Ramos (cell line): ENCODE measurements around the gene ETV6.

Experiments used
- in situ Hi-C: fragments of 300-500 bp; cut with MboI; formaldehyde crosslinking; loops from one replicate; pipeline ENCODE4 v1.14.3; 2022; ENCODE audit warnings: low sequenced_read_pairs; ENCODE audit not compliant: unreplicated experiment

The ETV6 gene

DNA sequence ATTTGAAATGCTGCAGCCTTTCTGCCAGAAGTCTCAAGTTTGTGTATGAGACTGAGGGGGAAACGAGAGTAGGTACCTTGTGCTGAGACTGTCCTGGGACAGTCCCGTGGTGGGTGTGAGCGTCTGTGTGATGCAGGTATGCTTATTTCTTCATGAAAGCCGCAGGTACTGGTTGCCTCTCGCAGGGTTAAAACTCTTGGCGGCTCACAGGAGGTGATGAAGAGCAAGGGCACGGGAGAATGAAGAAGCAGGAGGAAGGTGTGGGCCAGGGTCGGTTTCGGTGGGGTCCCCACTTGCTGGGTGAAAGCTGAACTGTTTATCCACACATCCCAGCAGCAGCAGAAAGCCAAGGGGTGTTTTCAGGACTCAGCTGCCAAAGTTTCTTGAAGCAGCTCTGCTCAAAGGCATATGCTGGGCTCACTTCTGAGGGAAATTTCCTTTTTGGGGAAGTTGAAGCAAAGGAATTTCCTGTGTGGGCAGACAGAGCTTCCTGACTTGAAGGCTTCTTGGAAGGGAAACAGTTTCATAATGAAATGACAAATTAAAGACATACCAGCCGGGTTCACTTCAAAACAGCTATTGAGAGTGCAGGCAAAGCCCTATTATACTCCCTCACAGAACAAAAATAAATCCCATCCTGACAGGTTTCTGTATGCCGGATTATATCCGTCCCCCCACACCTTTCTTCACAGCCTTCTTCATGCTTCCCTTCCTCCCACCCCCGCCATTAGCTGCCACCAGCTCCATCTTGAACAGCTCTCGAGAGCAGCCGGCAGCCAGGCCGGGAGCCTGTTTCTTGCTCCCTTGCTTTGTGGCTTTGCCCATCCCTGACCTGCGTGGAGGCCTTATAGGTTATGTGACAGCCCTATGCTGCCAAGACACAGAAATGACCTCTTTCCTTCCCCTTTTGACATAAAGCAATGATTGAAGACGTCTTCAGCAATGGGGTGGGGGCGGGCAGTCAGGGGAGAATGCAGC, 116.6 kb downstream of the ETV6 start:
- in situ Hi-C loops: no loop called here

GRCh38 chr12:11767029-11767724, 117.7 kb downstream of the ETV6 start:
- in situ Hi-C loops: no loop called here

DNA sequence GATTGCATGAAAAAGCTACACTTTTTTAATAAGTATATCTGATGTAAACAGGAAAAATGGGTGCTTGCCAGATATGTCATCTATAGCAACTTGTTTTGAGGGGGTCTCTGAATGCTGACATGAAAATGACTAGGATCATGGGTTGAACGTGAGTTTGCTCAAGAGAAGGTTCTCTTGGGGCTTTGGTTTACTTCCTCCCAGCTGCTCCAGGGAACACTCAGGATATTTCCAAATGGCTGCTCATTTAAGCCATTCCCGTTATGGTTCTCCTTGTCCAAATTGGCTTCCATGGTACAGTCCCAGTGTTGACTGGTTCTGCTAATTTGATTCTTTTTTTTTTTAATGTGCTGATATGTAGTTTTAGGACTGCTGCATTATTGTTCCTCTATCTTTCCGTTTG, 118.3 kb downstream of the ETV6 start:
- in situ Hi-C loops: no loop called here

DNA sequence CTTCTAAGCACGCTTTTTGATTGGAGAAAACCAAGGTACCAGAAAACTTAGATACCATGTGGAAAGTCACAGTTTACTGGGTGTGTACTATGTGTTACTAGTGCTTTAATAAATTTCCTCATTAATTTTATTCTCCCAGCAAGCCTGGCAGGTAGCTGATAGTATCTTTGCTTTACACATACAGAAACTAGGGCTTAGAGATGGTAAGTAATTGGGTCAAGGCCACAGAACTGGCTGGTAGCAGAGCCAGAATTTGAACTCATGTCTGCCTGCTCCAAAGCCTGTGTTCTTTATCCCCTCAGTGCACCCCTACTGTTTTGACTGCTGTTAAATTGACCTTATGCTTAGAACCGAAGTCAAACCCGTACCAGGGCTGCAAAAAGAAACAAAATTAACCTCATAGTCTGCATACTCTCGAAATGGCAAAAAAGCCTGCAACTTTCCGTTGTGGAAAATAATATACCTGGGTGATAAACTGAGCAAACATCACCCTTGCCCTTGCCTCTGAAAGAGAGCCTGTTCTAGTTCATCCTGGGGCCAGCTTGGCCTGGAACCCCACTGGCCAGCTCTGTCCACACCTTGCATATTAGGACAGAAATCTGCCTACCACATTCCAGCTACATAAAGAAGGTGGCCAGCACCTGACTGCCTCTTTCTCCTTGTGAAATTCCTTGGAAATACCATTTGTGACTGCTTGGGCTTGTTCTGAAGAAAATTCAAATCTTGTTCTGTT, 118.9 kb downstream of the ETV6 start:
- in situ Hi-C loops: no loop called here

- in situ Hi-C loops: no loop called here
Observed at GRCh38 chr12:11769723-11770514, 120.4 kb downstream of the ETV6 start.

GRCh38 chr12:11771356-11771755, 121.9 kb downstream of the ETV6 start:
- in situ Hi-C loops: no loop called here

DNA sequence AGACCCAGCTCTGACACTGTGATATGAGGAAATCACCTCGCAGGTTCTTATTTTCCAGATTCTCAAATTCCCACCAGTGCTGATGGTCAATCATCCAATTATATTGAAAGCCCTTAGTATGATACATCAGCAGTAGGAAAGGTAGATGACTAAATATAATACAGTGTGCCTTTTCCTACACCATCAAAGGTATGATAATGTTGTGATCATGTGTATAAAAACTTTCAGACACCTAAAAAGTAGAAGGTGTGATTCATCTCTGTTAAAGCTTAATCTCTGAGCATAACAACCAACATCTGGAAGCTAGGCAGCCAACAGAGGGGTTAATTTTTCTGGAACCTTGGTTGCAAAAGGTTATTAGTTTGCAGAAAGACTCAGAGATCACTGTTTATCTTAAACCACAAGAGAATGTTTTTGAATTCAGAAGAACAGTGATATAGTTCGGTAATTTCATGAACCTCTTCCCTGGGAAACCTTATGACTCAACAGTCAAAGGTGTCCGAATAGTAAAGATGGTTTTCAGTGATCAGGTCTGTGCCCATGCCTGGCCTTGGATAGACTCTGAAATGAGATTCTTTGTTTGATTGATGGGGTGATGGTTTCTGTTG, 122.5 kb downstream of the ETV6 start:
- in situ Hi-C loops: no loop called here

GRCh38 chr12:11773889-11774677, 124.6 kb downstream of the ETV6 start:
- in situ Hi-C loops: no loop called here

DNA sequence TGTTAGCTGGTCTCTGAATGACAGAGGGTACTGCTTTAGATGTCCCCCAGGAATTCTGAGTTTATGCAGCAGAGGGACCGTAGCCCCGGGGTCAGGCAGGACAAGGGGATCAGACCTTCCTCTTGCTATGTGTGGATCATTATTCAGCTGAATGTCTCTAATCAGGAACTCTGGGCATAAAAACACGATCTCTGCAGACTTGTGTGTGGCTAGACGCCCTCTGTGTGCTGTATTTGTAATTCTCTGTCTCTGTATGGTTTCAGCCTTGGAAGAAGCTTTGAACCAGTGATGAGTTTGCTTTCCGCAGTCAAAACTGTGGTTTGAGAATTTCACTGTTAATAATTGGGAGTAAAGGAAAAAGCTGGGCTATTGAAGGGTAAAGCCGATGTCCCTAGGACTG, 125.3 kb downstream of the ETV6 start:
- in situ Hi-C loops: no loop called here

DNA sequence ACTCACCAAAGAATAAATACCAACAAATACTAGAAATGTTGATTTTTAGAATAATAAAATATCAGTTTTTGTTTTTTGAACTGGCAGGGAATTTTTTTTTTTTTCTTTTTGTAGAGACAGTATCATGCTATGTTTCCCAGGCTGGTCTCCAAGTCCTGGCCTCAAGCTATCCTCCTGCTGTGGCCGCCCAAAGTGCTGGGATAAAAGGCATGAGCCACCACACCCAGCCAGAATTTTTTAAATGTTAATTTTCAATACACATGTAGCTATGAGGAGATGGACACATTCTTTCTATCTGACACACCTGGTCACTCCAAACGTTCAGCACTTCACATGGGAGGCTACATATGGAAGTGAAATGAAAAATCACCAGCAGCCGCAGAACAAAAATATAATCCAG, 126.8 kb downstream of the ETV6 start:
- in situ Hi-C loops: no loop called here

GRCh38 chr12:11777451-11777850, 128.0 kb downstream of the ETV6 start:
- in situ Hi-C loops: no loop called here

DNA sequence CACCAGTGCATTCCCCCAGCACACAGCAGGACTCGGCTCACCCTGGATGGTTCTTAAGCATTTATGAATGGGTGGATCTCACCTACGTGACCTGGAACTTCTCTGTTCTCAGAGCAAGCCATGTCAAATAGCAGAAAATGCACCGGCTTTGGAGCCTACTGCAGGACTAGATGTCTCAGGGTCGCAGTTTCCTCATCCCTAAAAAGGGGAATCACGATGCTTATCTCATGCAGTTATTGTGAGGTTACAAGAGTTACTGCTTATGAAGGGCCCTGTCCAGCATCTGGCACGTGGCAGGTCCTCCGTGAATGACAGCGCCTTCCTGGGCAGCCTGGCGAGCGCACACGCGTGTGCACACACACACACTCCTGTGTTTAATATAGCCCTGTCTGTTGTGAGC, 128.5 kb downstream of the ETV6 start:
- in situ Hi-C loops: no loop called here

GRCh38 chr12:11778713-11779685, 129.5 kb downstream of the ETV6 start:
- in situ Hi-C loops: no loop called here

DNA sequence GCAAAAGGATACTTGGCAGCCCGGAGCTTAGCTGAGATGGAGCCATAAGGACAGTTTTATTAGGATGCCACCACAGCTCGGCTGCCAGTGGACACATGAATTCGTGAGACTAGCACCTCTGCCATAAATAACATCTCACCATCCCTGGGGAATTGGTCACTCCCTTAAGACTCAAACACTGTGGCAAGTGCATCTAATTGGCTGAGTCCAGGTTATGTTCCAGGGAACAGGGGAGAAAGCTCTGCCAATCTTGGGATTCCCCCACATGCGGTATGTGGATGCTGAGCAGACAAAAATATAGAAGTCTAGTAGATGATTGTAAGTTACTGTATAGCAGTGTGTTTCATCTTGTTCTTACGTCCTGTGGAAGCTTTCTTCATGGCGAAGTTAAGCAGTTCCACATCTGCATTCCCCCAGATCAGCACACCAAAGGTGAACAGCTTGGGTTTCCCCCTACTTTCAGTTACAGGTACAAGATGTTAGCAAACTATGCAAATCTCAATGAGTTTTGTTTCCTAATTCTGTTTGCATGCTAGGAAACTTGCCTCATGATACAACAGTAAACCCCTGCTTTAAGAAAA, 131.1 kb downstream of the ETV6 start:
- in situ Hi-C loops: no loop called here

- in situ Hi-C loops: no loop called here
Observed at GRCh38 chr12:11782914-11783420, 133.5 kb downstream of the ETV6 start.

DNA sequence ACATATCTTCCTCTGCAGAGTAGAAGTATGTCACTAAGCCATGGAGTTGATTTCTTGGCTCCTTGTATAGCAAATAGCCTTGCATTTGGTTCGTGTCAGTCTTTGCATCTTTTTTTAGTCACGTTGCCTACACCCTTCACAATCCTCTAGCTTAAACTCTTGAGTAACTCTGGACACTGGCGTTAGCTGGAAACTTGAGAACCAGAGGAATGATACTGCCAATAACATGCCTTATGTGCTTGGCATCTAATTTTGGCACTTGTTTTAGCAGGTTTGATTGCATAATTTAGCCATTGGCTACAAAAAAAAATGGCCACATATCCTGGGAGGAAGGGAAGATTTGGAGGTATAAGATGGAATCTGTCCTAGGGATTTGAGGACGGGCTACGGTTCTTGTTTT, 136.2 kb downstream of the ETV6 start:
- in situ Hi-C loops: no loop called here
